NCI-H187 (cell line): ENCODE measurements around the gene CGREF1.
"Not testable (repeated sequence)": the region's sequence is repeated elsewhere in the genome, so short reads cannot be mapped to it uniquely, and the experiment has no call there.

ENCODE experiments used
- DNase-seq, 2 experiments: peaks; one replicate each; lab custom pipeline; 2025; lab: John Stamatoyannopoulos, UW

The CGREF1 gene

GRCh38 chr2:27111392-27112078 lies 7.4 kb downstream of the CGREF1 start:
- DNase-seq: not testable (repeated sequence)

- not testable (repeated sequence) for DNase-seq
Observed at GRCh38 chr2:27110603-27111352, 8.2 kb downstream of the CGREF1 start.

GRCh38 chr2:27109083-27109482 lies 9.8 kb downstream of the CGREF1 start:
- no peak for DNase-seq

- DNase-seq: no peak
Observed at GRCh38 chr2:27108221-27108620, 10.7 kb downstream of the CGREF1 start.

- DNase-seq: no peak
Observed at GRCh38 chr2:27105981-27106380, 12.9 kb downstream of the CGREF1 start.

- no peak for DNase-seq
Observed at GRCh38 chr2:27102329-27102728, 16.6 kb downstream of the CGREF1 start.

GRCh38 chr2:27100036-27100435 lies 18.9 kb downstream of the CGREF1 start:
- no peak for DNase-seq

- no peak for DNase-seq
Observed at GRCh38 chr2:27099334-27099955, 19.5 kb downstream of the CGREF1 start.

- no peak for DNase-seq
Observed at GRCh38 chr2:27097341-27097740, 21.6 kb downstream of the CGREF1 start.

- DNase-seq: no peak
Observed at GRCh38 chr2:27096748-27097297, 22.1 kb downstream of the CGREF1 start.

- no peak for DNase-seq
Observed at GRCh38 chr2:27095745-27096651, 22.9 kb downstream of the CGREF1 start.

GRCh38 chr2:27095427-27095744 lies 23.5 kb downstream of the CGREF1 start:
- no peak for DNase-seq

GRCh38 chr2:27094353-27094984 lies 24.5 kb downstream of the CGREF1 start:
- DNase-seq: no peak

- no peak for DNase-seq
Observed at GRCh38 chr2:27093430-27094352, 25.2 kb downstream of the CGREF1 start.

GRCh38 chr2:27092696-27093429 lies 26.1 kb downstream of the CGREF1 start:
- no peak for DNase-seq

GRCh38 chr2:27091746-27092695 lies 26.9 kb downstream of the CGREF1 start:
- DNase-seq: no peak

- DNase-seq: no peak
Observed at GRCh38 chr2:27089111-27089954, 29.6 kb downstream of the CGREF1 start.
